Erythroblast (primary cell): ENCODE measurements around the gene METTL27.

ENCODE experiments used
- DNase-seq, 2 experiments: peaks; one replicate each; lab custom pipeline; 2025; lab: John Stamatoyannopoulos, UW
- GATA1 ChIP-seq: IDR thresholded peaks from 2 replicates; pipeline ENCODE4 v1.6.1; 2011; ENCODE audit warnings: low read depth, mild to moderate bottlenecking, control low read depth, low read length, moderate library complexity
- POLR2A ChIP-seq: IDR thresholded peaks from 2 replicates; pipeline ENCODE4 v1.6.1; 2011; ENCODE audit warnings: mild to moderate bottlenecking, low read length

METTL27 gene

DNA sequence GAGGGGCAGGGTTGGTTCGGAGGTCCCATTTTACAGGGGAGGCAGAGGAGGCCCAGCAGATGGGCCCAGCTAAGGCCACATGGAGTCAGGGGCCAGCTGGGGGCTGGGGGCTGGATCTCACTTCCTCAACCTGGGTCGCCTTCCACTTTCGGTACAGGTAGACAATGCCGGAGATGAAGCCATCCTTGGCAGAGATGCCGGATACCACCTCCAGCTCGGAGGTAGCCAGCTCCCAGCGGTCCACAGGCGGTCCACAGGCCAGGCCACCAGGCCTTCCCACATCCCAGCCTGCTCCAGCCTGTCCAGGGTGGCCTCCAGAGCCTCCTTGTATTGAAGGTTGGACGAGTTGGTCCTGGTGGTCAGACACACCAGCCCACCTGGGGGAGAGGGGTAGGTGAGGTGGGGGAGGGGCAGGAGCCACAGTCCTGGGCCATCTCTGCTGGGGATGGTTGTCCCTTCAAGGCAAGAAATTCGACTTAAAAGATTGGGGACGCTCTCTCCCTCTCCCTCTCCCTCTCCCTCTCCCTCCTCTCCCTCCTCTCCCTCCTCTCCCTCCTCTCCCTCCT is 7.6 kb downstream of the METTL27 start:
- DNase-seq: no peak
- TF ChIP-seq POLR2A (no peak), GATA1 (no peak)

GRCh38 chr7:73833251-73833919 is 8.9 kb downstream of the METTL27 start:
- TF ChIP-seq POLR2A (no peak), GATA1 (no peak)
- no peak for DNase-seq

DNA sequence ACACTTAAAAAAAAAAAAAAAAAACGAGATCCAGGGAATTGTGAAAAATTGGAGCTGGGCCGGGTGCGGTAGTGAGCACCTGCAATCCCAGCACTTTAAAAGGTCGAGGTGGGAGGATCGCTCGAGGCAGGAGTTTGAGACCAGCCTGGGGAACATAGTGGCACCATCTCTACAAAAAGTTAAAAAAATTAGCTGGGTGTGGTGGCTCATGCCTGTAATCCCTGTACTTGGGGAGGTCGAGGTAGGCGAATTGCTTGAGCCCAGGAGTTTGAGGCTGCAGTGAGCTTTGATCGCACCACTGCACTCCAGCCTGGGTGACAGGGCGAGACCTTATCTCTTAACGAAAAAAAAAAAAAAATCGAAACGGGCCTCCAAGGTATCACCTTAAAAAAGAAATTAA is 9.5 kb downstream of the METTL27 start:
- DNase-seq: no peak
- no peak for TF ChIP-seq GATA1
- no peak for TF ChIP-seq POLR2A

DNA sequence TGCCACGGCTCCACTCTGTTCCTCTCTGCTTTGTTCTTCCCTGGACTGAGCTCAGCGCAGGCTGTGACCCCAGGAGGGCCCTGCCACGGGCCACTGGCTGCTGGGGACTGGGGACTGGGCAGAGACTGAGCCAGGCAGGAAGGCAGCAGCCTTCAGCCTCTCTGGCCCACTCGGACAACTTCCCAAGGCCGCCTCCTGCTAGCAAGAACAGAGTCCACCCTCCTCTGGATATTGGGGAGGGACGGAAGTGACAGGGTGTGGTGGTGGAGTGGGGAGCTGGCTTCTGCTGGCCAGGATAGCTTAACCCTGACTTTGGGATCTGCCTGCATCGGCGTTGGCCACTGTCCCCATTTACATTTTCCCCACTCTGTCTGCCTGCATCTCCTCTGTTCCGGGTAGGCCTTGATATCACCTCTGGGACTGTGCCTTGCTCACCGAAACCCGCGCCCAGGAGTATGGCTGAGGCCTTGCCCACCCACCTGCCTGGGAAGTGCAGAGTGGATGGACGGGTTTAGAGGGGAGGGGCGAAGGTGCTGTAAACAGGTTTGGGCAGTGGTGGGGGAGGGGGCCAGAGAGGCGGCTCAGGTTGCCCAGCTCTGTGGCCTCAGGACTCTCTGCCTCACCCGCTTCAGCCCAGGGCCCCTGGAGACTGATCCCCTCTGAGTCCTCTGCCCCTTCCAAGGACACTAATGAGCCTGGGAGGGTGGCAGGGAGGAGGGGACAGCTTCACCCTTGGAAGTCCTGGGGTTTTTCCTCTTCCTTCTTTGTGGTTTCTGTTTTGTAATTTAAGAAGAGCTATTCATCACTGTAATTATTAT is 10.3 kb downstream of the METTL27 start:
- no peak for TF ChIP-seq GATA1
- no peak for TF ChIP-seq POLR2A
- no peak for DNase-seq

GRCh38 chr7:73831584-73831833 is 10.8 kb downstream of the METTL27 start:
- DNase-seq: no peak
- TF ChIP-seq GATA1 (no peak), POLR2A (no peak)

DNA sequence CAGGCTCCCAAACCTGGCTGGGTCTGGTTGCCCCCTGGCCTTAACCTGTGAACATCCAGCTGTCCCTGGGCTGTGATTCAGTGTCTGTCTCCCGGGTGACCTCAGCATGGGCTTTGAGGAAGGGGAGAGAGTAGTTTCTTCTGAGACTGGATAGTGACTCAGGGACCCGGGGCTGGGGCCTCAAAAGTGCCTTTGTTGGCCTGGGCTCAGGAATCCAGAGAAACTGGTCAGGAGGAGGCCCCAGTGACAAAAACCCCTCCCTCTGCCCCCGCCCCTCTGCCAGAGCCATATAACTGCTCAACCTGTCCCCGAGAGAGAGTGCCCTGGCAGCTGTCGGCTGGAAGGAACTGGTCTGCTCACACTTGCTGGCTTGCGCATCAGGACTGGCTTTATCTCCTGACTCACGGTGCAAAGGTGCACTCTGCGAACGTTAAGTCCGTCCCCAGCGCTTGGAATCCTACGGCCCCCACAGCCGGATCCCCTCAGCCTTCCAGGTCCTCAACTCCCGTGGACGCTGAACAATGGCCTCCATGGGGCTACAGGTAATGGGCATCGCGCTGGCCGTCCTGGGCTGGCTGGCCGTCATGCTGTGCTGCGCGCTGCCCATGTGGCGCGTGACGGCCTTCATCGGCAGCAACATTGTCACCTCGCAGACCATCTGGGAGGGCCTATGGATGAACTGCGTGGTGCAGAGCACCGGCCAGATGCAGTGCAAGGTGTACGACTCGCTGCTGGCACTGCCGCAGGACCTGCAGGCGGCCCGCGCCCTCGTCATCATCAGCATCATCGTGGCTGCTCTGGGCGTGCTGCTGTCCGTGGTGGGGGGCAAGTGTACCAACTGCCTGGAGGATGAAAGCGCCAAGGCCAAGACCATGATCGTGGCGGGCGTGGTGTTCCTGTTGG is 11.4 kb downstream of the METTL27 start, which contains the start of gene CLDN4:
TSS of gene CLDN4 (plus strand) at position 316 of the 903 bp plus-strand sequence. CDS start at position 522, 206 bp downstream.
- TF ChIP-seq GATA1 (no peak), POLR2A (no peak)
- no peak for DNase-seq

- TF ChIP-seq POLR2A (no peak), GATA1 (no peak)
- DNase-seq: no peak
Measured at GRCh38 chr7:73829921-73830680, 12.2 kb downstream of the METTL27 start.

GRCh38 chr7:73829505-73829904 is 12.8 kb downstream of the METTL27 start:
- TF ChIP-seq GATA1 (no peak), POLR2A (no peak)
- no peak for DNase-seq

- TF ChIP-seq POLR2A (no peak), GATA1 (no peak)
- DNase-seq: no peak
Measured at GRCh38 chr7:73828972-73829371, 13.3 kb downstream of the METTL27 start.

- TF ChIP-seq GATA1 (no peak), POLR2A (no peak)
- DNase-seq: peak; percentile 79 to 83
Measured at GRCh38 chr7:73828107-73828803, 14.1 kb downstream of the METTL27 start.

DNA sequence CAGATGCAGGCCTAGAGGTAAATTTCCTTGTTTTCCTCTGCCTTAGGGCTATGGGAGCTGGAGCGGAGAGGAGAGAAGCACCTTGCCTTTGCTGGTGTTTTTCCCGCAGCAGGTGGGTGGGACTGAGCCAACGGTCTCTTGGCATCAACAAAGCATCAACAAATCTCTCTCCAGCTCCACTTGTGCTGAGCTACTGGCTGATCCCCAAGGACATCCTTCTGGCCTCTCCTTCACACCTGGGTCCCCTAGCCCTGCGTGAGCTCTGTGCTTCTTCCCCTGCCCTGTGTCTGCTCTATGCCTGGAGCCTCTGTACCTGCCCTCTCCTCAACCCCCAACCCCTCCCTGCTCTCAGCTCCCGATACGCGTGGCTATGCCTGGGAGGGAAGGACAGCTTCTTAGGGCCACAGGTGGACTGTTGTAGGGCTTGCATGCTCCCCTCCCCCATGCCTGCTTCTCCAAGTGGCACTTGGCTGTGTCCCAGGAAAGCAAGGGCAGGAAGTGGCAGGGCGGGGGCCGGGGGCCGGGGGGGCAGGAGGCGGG is 14.7 kb downstream of the METTL27 start:
- peak; percentile 55 to 65 for DNase-seq
- TF ChIP-seq GATA1 (no peak), POLR2A (no peak)

DNA sequence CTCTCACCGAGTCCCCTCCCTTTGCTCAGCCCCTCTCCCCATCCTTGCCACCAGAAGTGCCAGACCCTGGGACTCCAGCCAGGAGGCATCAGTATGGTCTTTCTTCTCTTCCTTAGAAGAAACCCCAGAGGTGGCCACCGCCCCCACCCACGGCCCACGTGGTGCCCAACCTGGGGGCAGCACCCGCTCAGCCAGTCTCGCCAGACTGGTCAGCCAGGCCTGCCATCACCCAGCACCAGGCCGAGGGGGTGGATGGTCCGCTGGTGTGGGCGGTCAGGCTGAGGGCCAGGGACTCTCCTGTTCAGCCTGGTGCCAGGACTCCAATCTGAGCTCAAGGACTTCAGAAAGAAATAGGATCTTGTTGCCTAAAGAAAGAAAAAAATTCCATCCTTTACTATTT is 17.3 kb downstream of the METTL27 start:
- TF ChIP-seq GATA1 (no peak), POLR2A (no peak)

More for the DNA sequence above, 17.3 kb downstream of the METTL27 start:
- DNase-seq: no peak
